Measurements from ENCODE around the gene RUBCNL.
"Not testable (repeated sequence)": the region's sequence is repeated elsewhere in the genome, so short reads cannot be mapped to it uniquely, and the experiment has no call there.

Gene RUBCNL

DNA sequence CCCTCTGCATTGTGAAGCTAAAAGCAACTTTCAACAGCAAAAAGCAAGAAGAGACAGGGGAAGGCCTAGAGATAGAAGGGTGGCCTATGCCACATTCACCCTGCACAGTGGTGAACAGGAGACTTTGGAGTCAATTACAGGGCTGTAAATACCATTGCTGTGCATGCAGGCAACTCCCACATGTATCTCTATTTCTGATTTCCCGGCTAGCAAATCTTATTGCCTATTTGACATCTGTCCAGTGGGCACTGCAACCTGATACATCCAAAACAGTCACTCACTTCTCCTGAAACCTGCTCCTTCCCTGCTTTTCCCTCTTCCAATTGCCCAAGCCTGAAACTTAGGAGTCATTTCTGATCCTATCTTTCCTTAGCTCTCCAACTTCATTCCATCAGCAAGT lies 13.4 kb downstream of the RUBCNL start:
- TF ChIP-seq POLR2A (IDR thresholded peaks at IDR 0.05; ENCODE audit: extremely low read depth, insufficient read length): no peak
- TF ChIP-seq, protein P1, sequence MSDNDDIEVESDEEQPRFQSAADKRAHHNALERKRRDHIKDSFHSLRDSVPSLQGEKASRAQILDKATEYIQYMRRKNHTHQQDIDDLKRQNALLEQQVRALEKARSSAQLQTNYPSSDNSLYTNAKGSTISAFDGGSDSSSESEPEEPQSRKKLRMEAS (IDR thresholded peaks at IDR 0.05; ENCODE audit: low read depth, low read length): no peak
- no peak overlapping the region for H3K4me3 ChIP-seq (ENCODE audit: low read depth, low read length)
- DNase-seq (ENCODE audit: low read depth): no peak

DNA sequence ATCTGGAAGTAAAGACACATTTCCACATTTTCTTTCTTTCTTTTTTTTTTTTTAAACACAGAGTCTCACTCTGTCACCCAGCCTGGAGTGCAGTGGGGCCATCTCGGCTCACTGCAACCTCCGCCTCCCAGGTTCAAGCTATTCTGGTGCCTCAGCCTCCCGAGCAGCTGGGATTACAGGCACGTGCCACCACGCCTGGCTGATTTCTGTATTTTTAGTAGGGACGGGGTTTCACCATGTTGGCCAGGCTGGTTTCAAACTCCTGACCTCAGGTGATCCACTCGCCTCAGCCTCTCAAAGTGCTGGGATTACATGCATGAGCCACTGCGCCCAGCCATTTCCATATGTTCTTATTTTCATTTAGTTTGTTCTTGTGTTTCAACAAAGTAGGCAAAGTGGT lies 14.1 kb downstream of the RUBCNL start:
- DNase-seq (ENCODE audit: low read depth); H3K4me3 ChIP-seq (ENCODE audit: low read depth, low read length): not testable (repeated sequence)

DNA sequence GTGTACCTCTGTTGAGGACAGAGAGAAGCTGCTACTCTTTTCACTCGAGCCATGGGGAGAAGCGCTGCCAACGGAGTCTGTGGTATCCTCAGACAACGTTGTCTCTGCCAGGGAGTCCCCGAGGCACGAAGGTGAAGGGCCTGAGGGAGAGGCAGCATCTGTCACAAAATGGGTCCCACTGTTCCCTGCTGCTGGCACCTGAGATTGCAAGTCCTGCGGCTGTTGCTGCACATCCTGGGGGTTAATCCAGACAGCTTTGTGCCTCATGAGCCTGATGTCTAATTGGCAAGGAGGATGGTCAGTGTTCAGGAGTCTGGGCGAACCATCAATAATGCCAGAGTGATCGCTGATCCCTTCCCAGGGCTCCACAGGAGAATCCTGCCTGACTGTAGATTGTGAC lies 15.0 kb downstream of the RUBCNL start:
- H3K4me3 ChIP-seq (ENCODE audit: low read depth, low read length): no peak overlapping the region
- DNase-seq (ENCODE audit: low read depth): no peak
- TF ChIP-seq POLR2A (IDR thresholded peaks at IDR 0.05; ENCODE audit: extremely low read depth, insufficient read length) (no peak), MYC (IDR thresholded peaks at IDR 0.05; ENCODE audit: low read depth, low read length) (no peak)
- TF ChIP-seq, protein P1 (IDR thresholded peaks at IDR 0.05; ENCODE audit: low read depth, low read length): no peak
- TF ChIP-seq, protein P2, sequence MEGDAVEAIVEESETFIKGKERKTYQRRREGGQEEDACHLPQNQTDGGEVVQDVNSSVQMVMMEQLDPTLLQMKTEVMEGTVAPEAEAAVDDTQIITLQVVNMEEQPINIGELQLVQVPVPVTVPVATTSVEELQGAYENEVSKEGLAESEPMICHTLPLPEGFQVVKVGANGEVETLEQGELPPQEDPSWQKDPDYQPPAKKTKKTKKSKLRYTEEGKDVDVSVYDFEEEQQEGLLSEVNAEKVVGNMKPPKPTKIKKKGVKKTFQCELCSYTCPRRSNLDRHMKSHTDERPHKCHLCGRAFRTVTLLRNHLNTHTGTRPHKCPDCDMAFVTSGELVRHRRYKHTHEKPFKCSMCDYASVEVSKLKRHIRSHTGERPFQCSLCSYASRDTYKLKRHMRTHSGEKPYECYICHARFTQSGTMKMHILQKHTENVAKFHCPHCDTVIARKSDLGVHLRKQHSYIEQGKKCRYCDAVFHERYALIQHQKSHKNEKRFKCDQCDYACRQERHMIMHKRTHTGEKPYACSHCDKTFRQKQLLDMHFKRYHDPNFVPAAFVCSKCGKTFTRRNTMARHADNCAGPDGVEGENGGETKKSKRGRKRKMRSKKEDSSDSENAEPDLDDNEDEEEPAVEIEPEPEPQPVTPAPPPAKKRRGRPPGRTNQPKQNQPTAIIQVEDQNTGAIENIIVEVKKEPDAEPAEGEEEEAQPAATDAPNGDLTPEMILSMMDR (IDR thresholded peaks at IDR 0.05; ENCODE audit: low read depth, low read length): no peak

DNA sequence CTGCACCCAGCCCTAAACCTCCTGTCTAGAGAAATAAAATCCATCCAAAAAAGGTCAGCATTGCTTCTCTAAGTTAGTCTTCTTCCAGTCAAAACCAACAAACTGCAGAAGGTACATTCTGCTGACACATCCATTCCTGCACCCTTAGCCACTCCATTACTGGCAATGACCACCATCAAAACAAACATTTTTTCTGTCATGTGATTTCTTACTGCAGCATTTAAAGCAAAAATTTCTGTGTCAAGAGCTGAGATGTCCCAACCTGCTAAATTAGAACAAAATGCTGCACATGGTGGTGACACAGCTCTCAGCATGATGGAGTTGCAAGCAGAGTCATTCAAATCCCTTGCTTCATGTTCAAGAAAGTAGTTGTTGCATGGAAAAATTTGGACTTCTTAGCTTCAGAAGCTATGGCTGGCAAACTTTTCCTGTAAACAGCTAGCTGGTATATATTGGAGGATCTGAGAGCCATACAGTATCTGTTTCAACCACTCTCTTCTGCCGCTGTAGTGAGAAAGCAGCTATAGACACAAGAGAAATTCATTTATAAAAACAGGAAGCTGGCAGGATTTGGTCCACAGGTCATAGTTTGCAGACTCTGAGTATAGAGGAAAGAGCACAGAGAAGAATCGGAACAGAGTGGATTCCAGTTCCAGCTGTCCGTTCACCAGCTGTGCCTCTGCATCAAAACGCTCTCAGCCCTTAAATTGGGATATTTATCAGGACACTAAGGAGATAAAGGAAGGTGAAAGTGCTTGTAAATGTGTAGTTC lies 17.4 kb downstream of the RUBCNL start:
- DNase-seq (ENCODE audit: low read depth): no peak
- TF ChIP-seq MYC (IDR thresholded peaks at IDR 0.05; ENCODE audit: low read depth, low read length) (no peak), POLR2A (IDR thresholded peaks at IDR 0.05; ENCODE audit: extremely low read depth, insufficient read length) (no peak)
- TF ChIP-seq, protein P2 (IDR thresholded peaks at IDR 0.05; ENCODE audit: low read depth, low read length): no peak
- TF ChIP-seq, protein P1 (IDR thresholded peaks at IDR 0.05; ENCODE audit: low read depth, low read length): no peak
- H3K4me3 ChIP-seq (ENCODE audit: low read depth, low read length): no peak overlapping the region

DNA sequence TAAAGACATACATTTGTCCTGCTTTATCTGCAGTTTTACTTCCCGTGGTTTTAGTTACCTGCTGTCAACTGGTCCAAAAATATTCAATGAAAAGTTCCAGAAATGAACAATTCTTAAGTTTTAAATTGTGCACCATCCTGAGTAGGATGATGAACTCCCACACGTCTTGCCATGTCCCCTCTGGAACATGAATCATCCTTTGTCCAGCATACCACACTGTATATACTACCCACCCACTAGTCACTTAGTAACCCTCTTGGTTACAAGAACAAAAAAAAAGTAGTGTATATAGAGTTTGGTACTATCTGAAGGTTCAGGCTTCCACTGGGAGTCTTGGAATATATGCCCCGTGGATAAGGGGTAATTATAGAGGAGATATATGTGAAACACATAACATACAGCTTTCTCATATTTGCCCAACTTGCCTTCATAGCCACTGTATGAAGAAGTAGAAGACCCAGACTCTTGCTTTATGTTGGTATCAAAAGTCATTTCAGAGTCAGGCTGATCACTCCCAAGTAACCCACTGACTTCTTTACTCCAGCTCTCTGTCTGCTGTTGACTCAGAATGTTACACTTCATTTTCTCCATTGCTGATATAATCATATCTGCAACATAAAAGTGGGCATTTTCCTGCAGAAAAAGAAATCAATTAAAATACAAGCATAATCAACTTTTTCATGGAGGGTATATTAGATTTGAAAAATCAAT lies 19.3 kb downstream of the RUBCNL start:
- H3K4me3 ChIP-seq (ENCODE audit: low read depth, low read length): no peak overlapping the region
- no peak for DNase-seq (ENCODE audit: low read depth)
- TF ChIP-seq POLR2A (IDR thresholded peaks at IDR 0.05; ENCODE audit: extremely low read depth, insufficient read length): no peak
- TF ChIP-seq, protein P1 (IDR thresholded peaks at IDR 0.05; ENCODE audit: low read depth, low read length): no peak
- TF ChIP-seq MYC (IDR thresholded peaks at IDR 0.05; ENCODE audit: low read depth, low read length): no peak
- TF ChIP-seq, protein P2 (IDR thresholded peaks at IDR 0.05; ENCODE audit: low read depth, low read length): no peak

DNA sequence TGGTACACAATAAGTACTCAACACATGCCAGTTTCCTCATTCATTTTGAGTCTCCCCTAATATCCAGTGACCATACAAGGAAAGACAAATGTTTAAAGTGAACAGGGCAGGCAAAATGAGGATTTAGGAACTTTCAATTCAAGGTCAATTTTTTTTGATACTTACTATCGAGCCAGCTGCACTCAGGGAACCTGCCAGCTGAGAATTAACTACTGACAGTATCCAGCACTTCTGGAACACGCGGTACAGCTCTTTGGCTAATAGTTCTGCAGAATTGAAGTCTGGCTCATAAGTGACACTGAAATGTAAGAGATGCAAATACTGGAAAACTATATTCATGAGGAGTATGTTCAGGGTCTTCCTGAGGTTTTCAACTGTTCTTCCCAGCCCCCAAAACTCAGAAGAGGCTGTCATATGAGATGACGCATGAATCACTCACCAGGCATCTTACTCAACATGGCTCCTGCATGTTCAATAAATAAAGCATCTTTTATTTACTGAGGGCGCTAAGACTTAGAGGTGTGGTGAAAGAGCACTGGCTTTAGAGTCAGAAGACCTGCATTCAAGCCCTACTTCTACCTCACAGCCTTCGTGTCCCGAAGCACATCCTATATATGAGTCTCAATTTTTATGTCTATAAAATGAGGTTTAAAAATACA lies 25.6 kb downstream of the RUBCNL start:
- no peak overlapping the region for H3K4me3 ChIP-seq (ENCODE audit: low read depth, low read length)
- no peak for TF ChIP-seq MYC (IDR thresholded peaks at IDR 0.05; ENCODE audit: low read depth, low read length)
- TF ChIP-seq, protein P1 (IDR thresholded peaks at IDR 0.05; ENCODE audit: low read depth, low read length): no peak
- TF ChIP-seq, protein P2 (IDR thresholded peaks at IDR 0.05; ENCODE audit: low read depth, low read length): no peak
- no peak for TF ChIP-seq POLR2A (IDR thresholded peaks at IDR 0.05; ENCODE audit: extremely low read depth, insufficient read length)
- DNase-seq (ENCODE audit: low read depth): no peak
